IPS-11a (cell line): ENCODE results near the gene SOX8.
"Not testable (repeated sequence)": the region's sequence is repeated elsewhere in the genome, so short reads cannot be mapped to it uniquely, and the experiment has no call there.

Experiments
- H3K4me3 ChIP-seq: one replicate; pipeline ENCODE4 v1.5.1; 2013; ENCODE audit warnings: low read depth, low read length, control low read depth

Gene SOX8

GRCh38 chr16:1021553-1022160, 40.1 kb downstream of the SOX8 start:
- no peak overlapping the region for H3K4me3 ChIP-seq

GRCh38 chr16:1022466-1022865, 40.9 kb downstream of the SOX8 start:
- no peak overlapping the region for H3K4me3 ChIP-seq

GRCh38 chr16:1024138-1024537, 42.6 kb downstream of the SOX8 start:
- no peak overlapping the region for H3K4me3 ChIP-seq

GRCh38 chr16:1025183-1025809, 43.7 kb downstream of the SOX8 start:
- not testable (repeated sequence) for H3K4me3 ChIP-seq

- H3K4me3 ChIP-seq, result no peak overlapping the region
Measured at GRCh38 chr16:1026057-1026783, 44.6 kb downstream of the SOX8 start.

- no peak overlapping the region for H3K4me3 ChIP-seq
Measured at GRCh38 chr16:1026784-1027500, 45.4 kb downstream of the SOX8 start.

GRCh38 chr16:1027501-1027815, 45.9 kb downstream of the SOX8 start:
- H3K4me3 ChIP-seq, result no peak overlapping the region

GRCh38 chr16:1028056-1028455, 46.5 kb downstream of the SOX8 start:
- H3K4me3 ChIP-seq, result no peak overlapping the region

- no peak overlapping the region for H3K4me3 ChIP-seq
Measured at GRCh38 chr16:1028524-1029258, 47.1 kb downstream of the SOX8 start.

GRCh38 chr16:1029259-1029545, 47.6 kb downstream of the SOX8 start:
- no peak overlapping the region for H3K4me3 ChIP-seq

GRCh38 chr16:1030473-1030901, 48.9 kb downstream of the SOX8 start:
- H3K4me3 ChIP-seq, result no peak overlapping the region

- H3K4me3 ChIP-seq, result no peak overlapping the region
Measured at GRCh38 chr16:1031666-1032065, 50.1 kb downstream of the SOX8 start.

GRCh38 chr16:1032607-1033006, 51.0 kb downstream of the SOX8 start:
- no peak overlapping the region for H3K4me3 ChIP-seq

- no peak overlapping the region for H3K4me3 ChIP-seq
Measured at GRCh38 chr16:1033128-1033679, 51.6 kb downstream of the SOX8 start.

GRCh38 chr16:1034230-1035065, 52.9 kb downstream of the SOX8 start:
- no peak overlapping the region for H3K4me3 ChIP-seq

GRCh38 chr16:1035066-1035415, 53.5 kb downstream of the SOX8 start:
- H3K4me3 ChIP-seq, result no peak overlapping the region

GRCh38 chr16:1036166-1036565, 54.6 kb downstream of the SOX8 start:
- no peak overlapping the region for H3K4me3 ChIP-seq
